Stomach (tissue), 19 donors: Measurements from ENCODE around the gene C2orf92. TPM values are rescaled to one million over a fixed set of nuclear protein-coding genes. Genes with fewer than 3 reads are reported as not detected.
"Not testable (repeated sequence)": the region's sequence is repeated elsewhere in the genome, so short reads cannot be mapped to it uniquely, and the experiment has no call there.

Experiments
- DNase-seq, 2 donors: peaks; one replicate each; pipeline versions ENCODE4 v3.0.0 to v3.0.0-alpha.2; 2013 to 2019
- H3K27ac ChIP-seq, 5 donors: fragments of 200-600 bp in 4 of 5; sonication (generic) in 4 of 5; one replicate each; pipeline ENCODE4 v1.5.1; 2013 to 2019; ENCODE audit warnings: mild to moderate bottlenecking in 1 of 5, moderate library complexity in 1 of 5
- H3K27me3 ChIP-seq, 3 donors: fragments of 200-600 bp; sonication (generic); one replicate each; pipeline ENCODE4 v1.5.1; 2017 to 2019; ENCODE audit warnings: mixed run types in 1 of 3
- H3K36me3 ChIP-seq, 4 donors: fragments of 200-600 bp; sonication (generic); 1 replicate in 3 of 4; 2 replicates in 1 of 4; pipeline ENCODE4 v1.5.1; 2016 to 2019
- H3K4me1 ChIP-seq, 4 donors: fragments of 200-600 bp; sonication (generic); one replicate each; pipeline ENCODE4 v1.5.1; 2016 to 2019
- H3K4me3 ChIP-seq, 4 donors: fragments of 200-600 bp; sonication (generic) in 3 of 4; one replicate each; pipeline ENCODE4 v1.5.1; 2016 to 2019; ENCODE audit warnings: mild to moderate bottlenecking in 1 of 4
- H3K9me3 ChIP-seq, 4 donors: fragments of 200-600 bp; sonication (generic); one replicate each; pipeline ENCODE4 v1.5.1; 2016 to 2019
- CTCF ChIP-seq, 7 experiments: fragments of 450-650 bp in 4 of 7; fragments of 200-600 bp in 3 of 7; sonication (generic) in 3 of 7; IDR thresholded peaks; one replicate each; pipeline ENCODE4 v1.5.1; 2016 to 2019; ENCODE audit warnings: antibody characterized with exemption in 7 of 7, control low read depth in 2 of 7, mild to moderate bottlenecking in 1 of 7
- EP300 ChIP-seq: sonication (generic); formaldehyde crosslinking; IDR thresholded peaks from one replicate; pipeline ENCODE4 v1.6.1; 2017; ENCODE audit warnings: antibody characterized with exemption
- POLR2A ChIP-seq, 4 donors: fragments of 450-650 bp; IDR thresholded peaks; one replicate each; pipeline ENCODE4 v1.6.1; 2016; ENCODE audit warnings: antibody characterized with exemption in 4 of 4, control low read depth in 2 of 4, mild to moderate bottlenecking in 1 of 4, moderate library complexity in 1 of 4
- POLR2AphosphoS5 ChIP-seq, 3 donors: sonication (generic); formaldehyde crosslinking; IDR thresholded peaks; one replicate each; pipeline ENCODE4 v1.6.1; 2016; ENCODE audit warnings: antibody characterized with exemption in 3 of 3
- WGBS, 5 donors: extraction: QIAGEN DNeasy Blood & Tissue Kit in 3 of 5; methylation state at CpG; one replicate each; pipeline versions ENCODE4 v1.1.5 to v1.1.7; 2013 to 2018; 5-methylcytosine and 5-hydroxymethylcytosine counted together
- intact Hi-C: fragments of 100-400 bp; cut with DNase I; formaldehyde crosslinking; loops from one replicate; pipeline ENCODE4 v1.15.1; 2023; ENCODE audit warnings: low total_unique reads
- long read RNA-seq, 10 donors: transcript quantifications; one replicate each; lab custom pipeline, GENCODE V29; 2026
- polyA plus RNA-seq, 3 donors: library from polyadenylated mRNA; stranded (reverse); fragments of 200-250 nt; gene quantifications; one replicate each; pipeline ENCODE4 v1.2.3, GENCODE V29; 2013
- total RNA-seq, 5 donors: library from RNA; depleted of rRNA; stranded (reverse); fragments of >200 nt; gene quantifications; one replicate each; pipeline versions ENCODE4 v1.1.0 to v1.2.3, GENCODE V29; 2014 to 2016
- donor health status: healthy with polysubstance abuse.
- donor health status: Bipolar disorder and iron deficiency.
- donor health status: healthy.

The C2orf92 gene
- total RNA-seq, result 10 to 100 TPM in 2 of 5 donors, 1 to 10 TPM in 1, not detected in 2; 2.3 to 35.3 (median 15.2) TPM
- 1 to 10 TPM; 3.1 to 7.8 (median 4.2) TPM for polyA plus RNA-seq
- long read RNA-seq, donor 1, result 0 reads
- long read RNA-seq, donor 2, result 0 reads
- long read RNA-seq, donor 3, result 0 reads
- long read RNA-seq, donor 4, result 0 reads
- long read RNA-seq, donor 5, result 0 reads
- long read RNA-seq, donor 6, result 0 reads
- long read RNA-seq, donor 7, result 0 reads
- long read RNA-seq, donor 8, result 0 reads
- long read RNA-seq, donor 9, result 0 reads
- long read RNA-seq, donor 10, result 0 reads

- Histone ChIP-seq H3K4me3 (no peak within 1 kb of the TSS), H3K9me3 (no peaks in the 10 kb centered on the region), H3K27me3 (no peaks in the 10 kb centered on the region), H3K27ac (no peak within 1 kb of the TSS), H3K36me3 (peaks cover 0 to 6% (median 2%) of the 10 kb centered on the region in 4 donors), H3K4me1 (peaks cover 0 to 7% (median 3%) of the 10 kb centered on the region in 4 donors)
- DNase-seq, result no peak
- intact Hi-C loops, result no loop called here
- 86 to 94% (median 89%) methylated on average over 6 of the region's 6 CpGs for WGBS, 5 donors
- TF ChIP-seq EP300, result no peak
- TF ChIP-seq POLR2A (IDR thresholded peaks at IDR 0.05), result no peak
- no peak for TF ChIP-seq CTCF (IDR thresholded peaks at IDR 0.05)
- TF ChIP-seq POLR2AphosphoS5 (IDR thresholded peaks at IDR 0.05), result no peak
These were observed at the start of gene C2orf92 for GRCh38 chr2:97669448-97669847. Gene C2orf92, plus strand, starts transcription at chr2:97669713. Its CDS starts 76 bp downstream, at chr2:97669789.

DNA sequence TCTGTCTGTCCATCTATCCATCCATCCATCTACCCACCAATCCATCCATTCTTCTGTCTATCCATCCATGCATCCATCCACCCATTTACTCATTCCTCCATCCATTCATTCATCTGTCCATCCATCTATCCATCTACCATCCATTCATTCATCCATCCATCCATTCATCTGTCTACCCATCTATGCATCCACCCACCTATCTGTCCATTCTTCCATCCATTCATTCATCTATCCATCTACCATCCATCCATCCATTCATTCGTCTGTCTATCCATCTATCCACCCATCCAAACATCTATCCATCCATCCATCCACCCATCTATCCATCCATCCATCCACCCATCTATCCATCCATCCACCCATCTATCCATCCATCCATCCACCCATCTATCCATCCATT, 49.0 kb upstream of the C2orf92 start:
- H3K4me1 ChIP-seq, DNase-seq, H3K27me3 ChIP-seq, H3K9me3 ChIP-seq, intact Hi-C loops, H3K4me3 ChIP-seq, H3K27ac ChIP-seq, H3K36me3 ChIP-seq: not testable (repeated sequence)
- WGBS, 5 donors, result 83 to 95% (median 92%) methylated on average over 1 of the region's 1 CpG; no CpG with 5 or more reads in 1 of the 5 donors

GRCh38 chr2:97622976-97623375, 46.5 kb upstream of the C2orf92 start:
- H3K4me1 ChIP-seq, H3K27me3 ChIP-seq, H3K36me3 ChIP-seq, H3K27ac ChIP-seq, H3K4me3 ChIP-seq, DNase-seq, H3K9me3 ChIP-seq, intact Hi-C loops: not testable (repeated sequence)

- intact Hi-C loops, H3K9me3 ChIP-seq, H3K36me3 ChIP-seq, H3K4me3 ChIP-seq, H3K27me3 ChIP-seq, H3K4me1 ChIP-seq, H3K27ac ChIP-seq, DNase-seq: not testable (repeated sequence)
- 25 to 60% (median 42%) methylated on average over 1 to 4 of the region's 8 CpGs for WGBS, 5 donors
These were observed 44.0 kb upstream of the C2orf92 start for GRCh38 chr2:97625354-97626048.

DNA sequence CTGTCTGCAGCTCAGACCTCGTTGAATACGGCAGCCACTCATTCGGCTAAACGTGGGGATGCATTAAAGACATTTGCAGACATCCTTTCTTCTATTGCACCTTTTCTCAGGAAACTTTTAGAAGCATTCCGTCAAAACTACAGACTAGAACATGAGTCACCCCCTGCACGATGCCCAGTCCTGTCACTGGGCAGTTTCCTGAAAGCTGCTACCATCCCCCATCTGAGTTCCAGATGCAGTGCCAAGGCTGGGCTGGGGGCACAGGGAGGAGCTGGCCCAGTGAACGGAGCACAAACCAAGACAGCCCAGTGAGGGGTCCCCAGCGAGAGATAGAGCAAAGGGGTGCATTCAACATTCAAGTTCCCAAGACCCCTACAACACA, 43.5 kb upstream of the C2orf92 start:
- H3K27me3 ChIP-seq, H3K9me3 ChIP-seq, intact Hi-C loops, H3K36me3 ChIP-seq, H3K4me1 ChIP-seq, H3K27ac ChIP-seq, DNase-seq, H3K4me3 ChIP-seq: not testable (repeated sequence)
- WGBS, 5 donors, result 71 to 84% (median 77%) methylated on average over 8 of the region's 8 CpGs

DNA sequence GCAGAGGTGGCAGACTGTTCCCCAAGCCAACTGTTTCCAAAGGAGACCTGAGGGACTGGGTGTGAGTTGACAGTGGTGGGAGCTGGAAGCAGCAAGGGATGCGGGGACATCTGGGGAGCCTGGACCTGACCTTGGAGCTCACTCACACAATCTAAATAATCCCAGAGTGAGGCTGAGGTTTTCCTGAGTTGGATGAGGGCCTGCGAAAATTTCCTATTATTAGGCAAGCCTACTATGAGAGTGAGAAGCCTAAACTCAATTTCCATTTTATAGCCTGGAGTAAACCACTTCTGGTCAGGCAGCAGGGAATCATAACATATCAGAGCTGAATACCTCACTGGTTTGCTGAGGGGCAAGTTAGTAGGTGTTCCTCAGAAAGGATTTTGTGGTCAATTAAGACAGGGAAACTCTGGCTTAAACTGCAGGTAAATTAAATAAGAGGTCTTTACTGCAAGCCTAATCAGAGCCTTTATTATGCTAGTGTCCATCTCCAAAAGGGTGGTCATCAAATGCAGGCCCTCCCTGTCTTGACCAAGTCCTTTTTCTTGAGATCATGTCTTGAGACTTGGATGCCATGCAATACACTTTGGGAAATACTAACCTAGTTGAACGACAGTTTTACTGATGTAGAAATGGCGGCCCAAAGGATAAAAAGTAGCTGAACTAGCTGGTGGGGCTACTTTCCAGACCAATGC, 25.3 kb upstream of the C2orf92 start:
- no peak overlapping the region for H3K4me3 ChIP-seq
- H3K27me3 ChIP-seq, result peaks cover 0 to 13% (median 0%) of the 10 kb centered on the region in 3 donors
- peaks cover 10 to 28% (median 18%) of the 10 kb centered on the region in 4 donors for H3K4me1 ChIP-seq
- TF ChIP-seq POLR2AphosphoS5 (IDR thresholded peaks at IDR 0.05) (no peak), CTCF (IDR thresholded peaks at IDR 0.05) (no peak), POLR2A (IDR thresholded peaks at IDR 0.05) (no peak), EP300 (no peak)
- 94 to 98% (median 96%) methylated on average over 4 of the region's 4 CpGs for WGBS, 5 donors
- H3K27ac ChIP-seq, result no peak overlapping the region
- DNase-seq, result no peak
- intact Hi-C loops, result no loop called here
- peaks cover 19 to 22% (median 21%) of the 10 kb centered on the region in 4 donors for H3K36me3 ChIP-seq
- no peaks in the 10 kb centered on the region for H3K9me3 ChIP-seq
